HG02798 (cell line): Measurements from ENCODE around the gene ZNF891.

Experiments used
- ATAC-seq: cut with Tn5 transposase; IDR thresholded peaks from one replicate; pipeline ENCODE4 v1.9.1; 2021; ENCODE audit warnings: mild to moderate bottlenecking; ENCODE audit not compliant: unreplicated experiment, poor library complexity

The ZNF891 gene

GRCh38 chr12:133130038-133130807 is at the start of gene ZNF891, which contains the start of gene ZNF10:
Gene ZNF891 (minus strand): TSS chr12:133130274. CDS start chr12:133121918, 8,356 bp downstream.
Gene ZNF10 (plus strand): TSS chr12:133130627. CDS start chr12:133144493, 13,866 bp downstream.
- ATAC-seq, result peak; percentile 93

- ATAC-seq, result no peak
Measured at GRCh38 chr12:133174901-133175300, 44.8 kb upstream of the ZNF891 start.

- no peak for ATAC-seq
Measured at GRCh38 chr12:133172491-133172890, 42.4 kb upstream of the ZNF891 start.

- no peak for ATAC-seq
Measured at GRCh38 chr12:133165776-133166175, 35.7 kb upstream of the ZNF891 start.

GRCh38 chr12:133156125-133156690 is 26.1 kb upstream of the ZNF891 start:
- no peak for ATAC-seq

- no peak for ATAC-seq
Measured at GRCh38 chr12:133145981-133146380, 15.9 kb upstream of the ZNF891 start.

GRCh38 chr12:133135747-133136146 is 5.7 kb upstream of the ZNF891 start:
- ATAC-seq, result no peak

- ATAC-seq, result no peak
Measured at GRCh38 chr12:133130808-133131128, 694 bp upstream of the ZNF891 start.

- ATAC-seq, result no peak
Measured at GRCh38 chr12:133129368-133130037, 571 bp downstream of the ZNF891 start.

GRCh38 chr12:133124674-133125073 is 5.4 kb downstream of the ZNF891 start:
- no peak for ATAC-seq

GRCh38 chr12:133120385-133121191 is 9.5 kb downstream of the ZNF891 start:
- ATAC-seq, result no peak

GRCh38 chr12:133108150-133108549 is 21.9 kb downstream of the ZNF891 start:
- no peak for ATAC-seq

GRCh38 chr12:133107121-133107520 is 23.0 kb downstream of the ZNF891 start:
- no peak for ATAC-seq

GRCh38 chr12:133106253-133106652 is 23.8 kb downstream of the ZNF891 start:
- no peak for ATAC-seq

- no peak for ATAC-seq
Measured at GRCh38 chr12:133105620-133106019, 24.5 kb downstream of the ZNF891 start.

- ATAC-seq, result no peak
Measured at GRCh38 chr12:133083345-133083744, 46.7 kb downstream of the ZNF891 start.

- no peak for ATAC-seq
Measured at GRCh38 chr12:133081159-133081780, 48.8 kb downstream of the ZNF891 start.

- peak; percentile 80 for ATAC-seq
Measured at GRCh38 chr12:133080368-133081158, 49.5 kb downstream of the ZNF891 start, which contains the start of gene ZNF140. Gene ZNF140 (plus strand): TSS chr12:133080923. CDS start chr12:133081321, 398 bp downstream.

GRCh38 chr12:133080026-133080367 is 50.1 kb downstream of the ZNF891 start:
- ATAC-seq, result peak; percentile 81
